Activated CD4-positive, alpha-beta memory T cell treated with anti-CD3 and anti-CD28 coated beads, Interleukin-2, amount 10 ng/mL, durations not matched to agents 7 days and 5 days (primary cell): ENCODE measurements around the gene ITPRIPL2. TPM values are rescaled to one million over a fixed set of nuclear protein-coding genes. Genes with fewer than 3 reads are reported as not detected.

ENCODE experiments used
- CTCF ChIA-PET: fragments of 350-600 bp; sonication (Branson Sonifier 250); formaldehyde crosslinking; loops from one replicate; lab custom pipeline; 2021; ENCODE audit warnings: antibody characterized with exemption, inconsistent platforms; lab: Charles Lee
- POLR2A ChIA-PET: fragments of 350-600 bp; sonication (Branson Sonifier 250); formaldehyde crosslinking; loops from one replicate; lab custom pipeline; 2021; ENCODE audit warnings: antibody characterized with exemption; lab: Charles Lee
- DNase-seq: peaks from one replicate; pipeline ENCODE4 v3.0.0-alpha.2; 2020
- H3K27ac Mint-ChIP-seq: one replicate; pipeline ENCODE4 v1.8.0; 2021; ENCODE audit warnings: mild to moderate bottlenecking, mixed read lengths
- H3K27me3 Mint-ChIP-seq: one replicate; pipeline ENCODE4 v1.8.0; 2021; ENCODE audit warnings: mixed read lengths
- H3K36me3 Mint-ChIP-seq: one replicate; pipeline ENCODE4 v1.8.0; 2021; ENCODE audit warnings: low read depth, mixed read lengths
- H3K4me1 Mint-ChIP-seq: one replicate; pipeline ENCODE4 v1.8.0; 2021; ENCODE audit warnings: mixed read lengths
- H3K4me3 Mint-ChIP-seq: one replicate; pipeline ENCODE4 v1.8.0; 2021; ENCODE audit warnings: mild to moderate bottlenecking, mixed read lengths
- H3K9me3 Mint-ChIP-seq: one replicate; pipeline ENCODE4 v1.8.0; 2021; ENCODE audit warnings: mixed read lengths
- total RNA-seq, 2 experiments: library from RNA; stranded (reverse); gene quantifications; one replicate each; pipeline ENCODE4 v1.2.3, GENCODE V29; 2021

The ITPRIPL2 gene
- total RNA-seq, 2 experiments from 2014 or later, result 11.1 to 11.2 TPM

DNA sequence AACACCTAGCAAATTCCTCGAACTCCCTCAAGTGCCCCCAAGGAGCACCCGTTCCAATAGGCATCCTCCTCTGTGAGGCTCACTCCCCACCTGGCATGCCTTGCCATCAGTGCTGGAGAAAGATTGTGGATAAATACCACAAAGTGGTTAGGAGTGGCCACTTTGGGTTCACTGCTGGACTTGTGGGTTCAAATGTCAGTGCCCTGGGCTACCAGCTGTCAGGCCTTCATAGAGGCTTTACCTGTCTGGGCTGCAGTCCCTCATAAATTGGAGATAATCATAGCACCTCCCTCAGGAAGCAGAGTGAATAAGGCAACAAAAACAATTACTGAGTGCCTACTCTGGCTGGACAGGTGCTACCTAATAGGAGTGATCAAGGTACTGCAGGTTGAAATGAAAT, 52.7 kb downstream of the ITPRIPL2 start:
- Mint-ChIP-seq H3K4me1 (peaks cover 2% of the 10 kb centered on the region), H3K4me3 (no peak overlapping the region), H3K27me3 (peaks cover 24% of the 10 kb centered on the region), H3K36me3 (no peaks in the 10 kb centered on the region), H3K27ac (no peak overlapping the region), H3K9me3 (peaks cover 6% of the 10 kb centered on the region)
- ChIA-PET POLR2A (no interaction called here), CTCF (no interaction called here)
- DNase-seq, result no peak

DNA sequence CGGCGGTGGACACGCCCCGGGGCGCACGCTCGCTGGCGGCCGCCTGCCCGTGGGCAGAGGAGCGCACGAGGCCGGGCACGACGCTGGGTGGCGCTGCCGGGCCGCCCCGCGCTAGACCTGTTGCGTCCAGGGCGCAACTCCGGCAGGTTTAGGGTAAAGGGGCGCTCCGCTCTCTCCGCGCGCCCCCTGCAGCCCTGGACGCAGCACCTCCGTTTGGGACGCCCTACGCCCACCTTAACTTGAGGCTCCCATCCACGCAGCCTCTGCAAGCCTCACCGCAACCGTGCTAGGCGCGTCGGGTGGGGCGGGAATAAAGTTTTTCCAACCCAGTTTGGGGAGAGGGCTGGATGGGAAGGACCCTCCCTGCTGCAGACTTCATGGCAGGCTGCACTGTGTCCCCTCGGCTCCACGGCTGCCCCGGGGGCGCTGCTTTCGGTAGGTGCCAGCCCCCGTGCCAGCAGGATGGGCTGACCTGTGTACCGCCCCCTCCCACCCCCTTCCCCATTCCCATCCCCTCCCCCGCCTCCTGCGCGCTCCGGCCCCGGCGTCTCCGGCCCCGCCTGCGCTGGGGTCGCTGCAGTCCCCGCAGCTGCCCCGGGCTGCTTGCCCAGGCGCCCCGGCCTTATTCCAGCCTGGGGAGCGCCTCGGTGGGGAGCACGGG, 54.1 kb downstream of the ITPRIPL2 start, which contains the start of gene SYT17:
SYT17 (plus strand) TSS at position 531 of the 661 bp plus-strand sequence. CDS start 407 bp downstream, outside the sequence.
- POLR2A ChIA-PET, result no interaction called here
- peaks cover 2% of the 10 kb centered on the region for H3K4me1 Mint-ChIP-seq
- no peak within 1 kb of the TSS for H3K4me3 Mint-ChIP-seq
- CTCF ChIA-PET, result no interaction called here
- peaks cover 24% of the 10 kb centered on the region for H3K27me3 Mint-ChIP-seq
- peak; percentile 57 for DNase-seq
- no peaks in the 10 kb centered on the region for H3K36me3 Mint-ChIP-seq
- peaks cover 6% of the 10 kb centered on the region for H3K9me3 Mint-ChIP-seq
- no peak within 1 kb of the TSS for H3K27ac Mint-ChIP-seq

DNA sequence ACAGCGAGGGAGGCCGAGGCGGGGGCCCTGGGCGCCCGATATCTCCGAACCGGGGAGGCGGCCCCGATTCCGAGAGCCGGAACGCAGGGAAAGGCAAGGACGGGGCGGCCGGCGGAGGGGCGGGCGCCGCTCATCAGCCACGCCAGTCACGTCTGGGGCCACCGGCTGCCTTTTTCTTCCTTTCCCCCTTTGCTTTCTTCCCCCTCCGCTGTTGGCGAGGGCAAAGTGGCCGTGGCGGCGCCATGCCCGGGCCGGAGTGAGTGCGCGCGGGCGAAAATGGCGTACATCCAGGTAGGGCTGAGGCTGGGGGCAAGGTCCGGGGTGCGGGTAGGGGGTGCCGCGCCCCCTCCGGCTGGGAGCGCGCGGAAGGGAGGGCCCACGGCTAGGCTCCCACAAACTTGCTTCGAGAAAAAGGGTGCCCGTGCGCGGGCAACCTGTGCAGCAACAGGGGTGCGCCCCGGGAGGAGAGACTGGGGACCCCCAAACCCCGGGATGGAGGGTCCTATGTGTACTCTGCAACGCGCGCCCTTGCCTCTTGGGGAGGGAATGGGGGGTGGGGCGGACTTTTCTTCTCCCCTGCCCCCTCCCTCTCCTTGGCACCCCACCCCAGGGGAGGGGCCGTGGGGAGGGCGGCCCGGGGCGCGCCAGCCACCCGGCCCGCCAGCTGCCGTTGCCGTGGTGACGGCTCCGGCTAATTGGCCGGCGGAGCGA, 54.8 kb downstream of the ITPRIPL2 start:
- no peaks in the 10 kb centered on the region for H3K36me3 Mint-ChIP-seq
- peaks cover 2% of the 10 kb centered on the region for H3K4me1 Mint-ChIP-seq
- no peak for DNase-seq
- ChIA-PET CTCF (interaction anchor here (1.2 kb wide), 1 partner anchor 9 kb away, joined by 3 read pairs; no protein-coding TSS in a partner anchor), POLR2A (interaction anchor here (1.0 kb wide), 1 partner anchor 49 kb away, joined by 3 read pairs; no protein-coding TSS in a partner anchor)
- no peak overlapping the region for H3K4me3 Mint-ChIP-seq
- H3K27ac Mint-ChIP-seq, result no peak overlapping the region
- H3K27me3 Mint-ChIP-seq, result peaks cover 20% of the 10 kb centered on the region
- H3K9me3 Mint-ChIP-seq, result peaks cover 1% of the 10 kb centered on the region

DNA sequence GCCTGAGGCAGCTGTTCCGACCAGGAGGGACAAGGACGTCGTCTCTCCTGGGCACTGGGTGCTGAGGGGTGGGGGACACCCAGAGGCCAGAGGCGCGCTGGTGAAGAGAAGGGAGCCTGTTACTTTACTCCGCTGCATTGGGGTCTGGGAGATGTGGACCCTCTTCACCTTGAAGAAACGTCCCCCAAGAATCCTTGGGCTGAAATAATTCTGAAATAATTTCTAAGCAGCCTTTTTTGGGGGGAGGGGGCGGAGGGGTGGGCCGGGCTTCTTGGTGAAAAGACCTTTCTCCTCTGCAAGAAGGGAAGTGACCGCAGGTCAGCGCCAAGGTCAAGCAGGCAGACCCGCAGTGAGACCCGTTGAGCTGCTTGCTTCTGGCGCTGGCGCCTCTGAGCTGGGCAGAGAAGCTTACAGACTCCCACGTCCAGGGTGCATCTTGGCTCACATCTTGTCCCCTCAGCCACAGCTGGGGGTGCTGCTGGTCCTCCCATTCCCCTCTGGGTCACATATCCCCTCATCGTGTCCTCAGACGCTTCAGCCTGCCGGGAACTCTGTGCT, 55.4 kb downstream of the ITPRIPL2 start:
- no peak overlapping the region for H3K4me3 Mint-ChIP-seq
- H3K27me3 Mint-ChIP-seq, result peaks cover 19% of the 10 kb centered on the region
- no peak for DNase-seq
- H3K36me3 Mint-ChIP-seq, result no peaks in the 10 kb centered on the region
- no peaks in the 10 kb centered on the region for H3K9me3 Mint-ChIP-seq
- POLR2A ChIA-PET, result interaction anchor here (1.0 kb wide), 1 partner anchor 50 kb away, joined by 3 read pairs; no protein-coding TSS in a partner anchor
- CTCF ChIA-PET, result interaction anchor here (1.2 kb wide), 1 partner anchor 8 kb away, joined by 3 read pairs; no protein-coding TSS in a partner anchor
- H3K27ac Mint-ChIP-seq, result no peak overlapping the region
- H3K4me1 Mint-ChIP-seq, result peaks cover 2% of the 10 kb centered on the region

DNA sequence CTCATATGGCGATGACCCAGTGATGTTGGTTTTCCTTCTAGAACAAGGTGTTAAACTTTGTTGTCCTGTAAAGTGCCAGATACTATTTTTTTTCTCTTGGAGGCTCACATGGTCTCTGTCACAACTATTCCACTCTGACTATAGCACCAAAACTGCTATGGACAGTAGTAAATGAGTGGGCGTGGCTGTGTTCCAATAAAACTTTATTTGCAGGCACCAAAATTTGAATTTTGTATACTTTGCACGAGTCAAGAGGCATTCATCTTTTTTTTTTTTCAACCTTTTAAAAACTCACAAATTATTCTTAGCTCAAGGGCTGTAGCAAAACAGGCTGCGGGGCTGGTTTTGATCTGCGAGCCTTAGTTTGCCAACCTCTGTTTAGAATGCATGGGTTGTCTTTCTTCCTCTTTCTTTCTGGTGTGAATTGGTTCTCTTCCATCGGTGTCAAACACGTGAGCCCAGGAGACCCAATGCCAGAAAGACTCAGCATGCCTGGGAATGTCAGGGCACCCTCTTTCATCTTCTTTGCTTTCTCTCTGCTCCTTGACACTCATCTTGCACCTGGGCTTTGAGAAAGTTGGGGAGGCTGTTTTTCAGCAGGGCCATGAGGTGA, 56.4 kb downstream of the ITPRIPL2 start:
- Mint-ChIP-seq H3K4me1 (peaks cover 2% of the 10 kb centered on the region), H3K27ac (no peak overlapping the region), H3K27me3 (peaks cover 19% of the 10 kb centered on the region), H3K36me3 (no peaks in the 10 kb centered on the region), H3K9me3 (no peaks in the 10 kb centered on the region), H3K4me3 (no peak overlapping the region)
- no peak for DNase-seq
- POLR2A ChIA-PET, result no interaction called here
- CTCF ChIA-PET, result no interaction called here

Other genes starting within 250 kb of the ITPRIPL2 start
- gene SMG1, start 187.6 kb upstream of the ITPRIPL2 start, total RNA-seq, result 100 to 1,000 TPM; 107 to 109 TPM
- gene TMC7, start 130.0 kb upstream of the ITPRIPL2 start, total RNA-seq, result not detected
- 10 to 100 TPM; 13.2 to 14.6 TPM for gene COQ7, start 46.4 kb upstream of the ITPRIPL2 start, total RNA-seq
- not detected for gene SYT17, start 54.3 kb downstream of the ITPRIPL2 start, total RNA-seq
- not detected for gene CLEC19A, start 171.8 kb downstream of the ITPRIPL2 start, total RNA-seq